GM18498 (cell line): ENCODE data around the gene PLEKHJ1.

Experiments used
- ATAC-seq: cut with Tn5 transposase; IDR thresholded peaks from one replicate; pipeline ENCODE4 v1.9.1; 2021; ENCODE audit warnings: mild to moderate bottlenecking, moderate library complexity; ENCODE audit not compliant: unreplicated experiment

The PLEKHJ1 gene

GRCh38 chr19:2237051-2237868 lies 1.1 kb upstream of the PLEKHJ1 start:
- no peak for ATAC-seq

DNA sequence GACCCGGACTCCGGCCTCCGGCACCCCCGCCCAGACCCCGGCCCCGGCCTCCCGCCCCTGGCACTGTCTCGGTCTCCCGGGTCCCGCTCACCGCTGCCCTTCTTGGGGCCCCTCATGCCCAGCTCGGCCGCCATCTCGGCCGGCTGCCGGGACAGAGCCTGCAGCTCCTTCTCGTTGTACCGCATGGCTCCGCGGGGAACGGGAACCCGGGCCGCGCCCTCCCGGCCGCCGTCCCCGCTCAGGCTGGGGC lies 140 bp downstream of the PLEKHJ1 start:
- no peak for ATAC-seq

- peak; percentile 11 for ATAC-seq
Observed at GRCh38 chr19:2235381-2236063, 607 bp downstream of the PLEKHJ1 start.

- ATAC-seq = no peak
Observed at GRCh38 chr19:2234996-2235380, 1.1 kb downstream of the PLEKHJ1 start.

- ATAC-seq = no peak
Observed at GRCh38 chr19:2233601-2234280, 2.4 kb downstream of the PLEKHJ1 start.

- no peak for ATAC-seq
Observed at GRCh38 chr19:2232286-2233151, 3.6 kb downstream of the PLEKHJ1 start.

- no peak for ATAC-seq
Observed at GRCh38 chr19:2231621-2232221, 4.4 kb downstream of the PLEKHJ1 start.

DNA sequence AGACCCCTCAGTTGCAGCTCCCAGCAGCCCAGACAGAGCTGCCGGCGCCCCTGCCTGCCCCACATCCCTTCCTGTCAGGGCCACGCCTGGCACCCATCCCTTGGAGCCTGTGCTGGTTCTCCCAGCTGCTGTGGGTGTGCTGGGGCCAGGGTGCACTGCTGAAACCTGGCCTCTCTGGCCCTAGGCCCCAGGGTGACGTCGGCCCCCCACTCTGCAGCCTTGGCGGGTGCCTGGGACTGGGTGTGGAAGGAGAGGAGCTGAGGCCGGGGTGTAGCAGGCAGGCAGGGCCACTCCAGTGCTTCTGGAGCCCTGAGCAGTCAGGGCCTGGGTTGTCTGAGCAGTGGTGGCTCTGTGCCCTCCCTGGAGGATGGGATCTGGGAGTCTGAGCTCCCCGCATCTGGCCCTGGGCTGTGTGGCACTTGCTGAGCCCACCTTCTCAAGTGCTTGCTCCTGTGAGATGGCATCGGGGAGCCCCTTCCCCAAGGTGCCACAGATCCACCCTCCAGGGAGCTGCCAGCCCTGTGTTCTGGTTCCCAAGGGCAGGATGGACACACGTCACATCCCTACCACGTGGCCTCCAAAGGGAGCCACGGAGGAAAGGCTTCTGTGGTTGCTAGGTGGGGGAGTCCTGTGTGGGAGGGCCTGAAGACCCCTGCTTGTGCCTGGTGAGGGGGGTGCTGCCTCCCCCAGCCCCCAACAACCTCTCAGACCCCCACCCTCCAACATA lies 5.2 kb downstream of the PLEKHJ1 start:
- ATAC-seq = no peak

- ATAC-seq = no peak
Observed at GRCh38 chr19:2230033-2230531, 6.0 kb downstream of the PLEKHJ1 start.

GRCh38 chr19:2229103-2230032 lies 6.8 kb downstream of the PLEKHJ1 start:
- ATAC-seq = no peak

DNA sequence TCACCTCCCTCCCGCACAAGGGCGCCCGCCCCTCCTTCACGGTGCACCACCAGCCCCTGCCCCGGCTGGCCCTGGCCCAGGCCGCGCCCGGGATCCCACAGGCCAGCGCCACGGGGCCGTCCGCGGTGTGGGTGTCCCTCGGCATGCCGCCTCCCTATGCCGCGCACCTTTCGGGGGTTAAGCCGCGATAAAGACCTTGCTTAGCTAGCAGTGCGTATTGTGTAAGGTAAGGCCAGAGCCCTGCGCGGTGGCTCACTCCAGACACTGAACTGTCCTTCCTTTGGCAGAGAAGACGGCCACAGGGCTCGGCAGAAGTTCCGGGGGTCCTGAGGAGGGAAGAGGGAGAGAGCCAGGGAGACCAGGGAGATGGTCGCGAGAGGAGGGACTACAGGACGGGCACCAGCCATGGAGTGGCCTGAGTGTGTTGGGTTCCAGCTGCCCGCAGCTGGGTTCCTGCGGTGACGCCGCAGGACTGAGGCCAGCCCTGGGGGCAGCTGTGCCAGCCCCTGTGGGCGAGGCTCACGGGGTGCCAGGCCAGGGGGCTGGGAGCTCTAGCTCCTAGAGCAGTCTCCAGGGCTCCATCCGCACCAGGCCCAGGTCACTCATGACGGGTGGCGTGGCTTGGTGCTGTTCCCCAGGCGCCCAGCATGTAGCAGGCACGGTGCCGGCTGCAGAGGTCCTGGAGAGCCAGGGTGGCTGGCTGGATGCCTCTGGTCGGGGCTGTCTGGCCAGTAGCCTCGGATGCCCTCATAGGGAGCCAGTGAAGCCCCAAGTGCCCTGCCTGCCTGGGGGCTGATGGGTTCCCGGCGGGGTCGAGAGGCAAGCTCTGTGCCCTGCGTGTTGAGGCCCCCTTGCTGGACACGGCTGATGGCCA lies 7.7 kb downstream of the PLEKHJ1 start:
- ATAC-seq = no peak

GRCh38 chr19:2227415-2228156 lies 8.5 kb downstream of the PLEKHJ1 start:
- ATAC-seq = no peak

- no peak for ATAC-seq
Observed at GRCh38 chr19:2226840-2227360, 9.2 kb downstream of the PLEKHJ1 start.

DNA sequence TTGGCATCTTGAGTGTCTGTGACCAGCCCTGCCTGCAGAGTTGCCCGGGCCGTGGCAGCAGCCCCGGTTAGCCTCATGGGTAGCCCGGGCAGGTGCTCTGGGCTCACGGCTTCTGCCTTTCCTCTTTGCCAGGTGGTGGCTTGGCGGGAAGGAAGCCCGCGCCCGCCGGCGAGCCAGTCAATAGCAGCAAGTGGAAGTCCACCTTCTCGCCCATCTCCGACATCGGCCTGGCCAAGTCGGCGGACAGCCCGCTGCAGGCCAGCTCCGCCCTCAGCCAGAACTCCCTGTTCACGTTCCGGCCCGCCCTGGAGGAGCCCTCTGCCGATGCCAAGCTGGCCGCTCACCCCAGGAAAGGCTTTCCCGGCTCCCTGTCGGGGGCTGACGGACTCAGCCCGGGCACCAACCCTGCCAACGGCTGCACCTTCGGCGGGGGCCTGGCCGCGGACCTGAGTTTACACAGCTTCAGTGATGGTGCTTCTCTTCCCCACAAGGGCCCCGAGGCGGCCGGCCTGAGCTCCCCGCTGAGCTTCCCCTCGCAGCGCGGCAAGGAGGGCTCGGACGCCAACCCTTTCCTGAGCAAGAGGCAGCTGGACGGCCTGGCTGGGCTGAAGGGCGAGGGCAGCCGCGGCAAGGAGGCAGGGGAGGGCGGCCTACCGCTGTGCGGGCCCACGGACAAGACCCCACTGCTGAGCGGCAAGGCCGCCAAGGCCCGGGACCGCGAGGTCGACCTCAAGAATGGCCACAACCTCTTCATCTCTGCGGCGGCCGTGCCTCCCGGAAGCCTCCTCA lies 9.9 kb downstream of the PLEKHJ1 start:
- no peak for ATAC-seq

DNA sequence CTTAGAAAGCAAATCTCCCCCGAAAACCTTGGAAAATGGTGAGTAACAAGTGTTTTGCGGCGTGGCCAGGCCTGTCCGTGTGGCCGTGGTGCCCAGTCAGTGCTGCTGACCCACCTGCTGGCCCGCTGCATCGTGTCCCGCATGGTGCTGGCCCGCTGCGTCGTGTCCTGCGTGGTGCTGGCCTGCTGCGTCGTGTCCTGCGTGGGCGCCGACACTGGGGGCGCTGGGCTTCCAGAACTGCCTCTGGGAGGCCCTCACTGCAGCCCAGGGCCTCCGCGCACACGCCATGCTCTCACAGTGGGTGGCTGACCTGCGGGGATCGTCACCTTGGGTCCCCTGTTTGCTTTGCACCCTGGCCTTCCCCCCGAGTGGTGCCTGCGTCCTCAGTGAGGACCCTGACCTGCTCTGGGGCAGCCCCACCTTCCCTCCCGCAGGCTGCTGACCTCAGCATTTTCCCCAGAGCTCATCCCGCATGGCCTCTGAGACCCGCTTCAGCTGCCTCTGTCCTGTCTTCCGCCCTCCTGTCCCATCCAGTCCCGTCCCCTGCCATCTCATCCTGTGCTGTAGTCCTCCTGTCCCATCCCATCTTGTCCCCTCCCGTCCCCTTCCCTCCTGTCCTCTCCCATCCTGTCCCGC lies 10.6 kb downstream of the PLEKHJ1 start:
- no peak for ATAC-seq
